GM18499 (cell line): ENCODE data around the gene ALKBH2.
"Not testable (repeated sequence)": the region's sequence is repeated elsewhere in the genome, so short reads cannot be mapped to it uniquely, and the experiment has no call there.

Experiments used
- ATAC-seq: cut with Tn5 transposase; IDR thresholded peaks from one replicate; pipeline ENCODE4 v1.9.1; 2021; ENCODE audit warnings: moderate number of reproducible peaks; ENCODE audit not compliant: insufficient read depth, unreplicated experiment

The ALKBH2 gene

GRCh38 chr12:109082751-109083150 is 10.5 kb downstream of the ALKBH2 start:
- no peak for ATAC-seq

GRCh38 chr12:109074866-109075265 is 18.4 kb downstream of the ALKBH2 start:
- no peak for ATAC-seq

GRCh38 chr12:109069307-109070271 is 23.7 kb downstream of the ALKBH2 start:
- ATAC-seq = no peak

- no peak for ATAC-seq
Observed at GRCh38 chr12:109065853-109066193, 27.4 kb downstream of the ALKBH2 start.

GRCh38 chr12:109065154-109065852 is 28.0 kb downstream of the ALKBH2 start:
- ATAC-seq = no peak

GRCh38 chr12:109064143-109064542 is 29.1 kb downstream of the ALKBH2 start:
- ATAC-seq = no peak

GRCh38 chr12:109058773-109059172 is 34.5 kb downstream of the ALKBH2 start:
- no peak for ATAC-seq

GRCh38 chr12:109057376-109057775 is 35.9 kb downstream of the ALKBH2 start:
- ATAC-seq = no peak

GRCh38 chr12:109056891-109057290 is 36.4 kb downstream of the ALKBH2 start:
- no peak for ATAC-seq

- no peak for ATAC-seq
Observed at GRCh38 chr12:109054520-109054919, 38.8 kb downstream of the ALKBH2 start.

GRCh38 chr12:109054124-109054513 is 39.2 kb downstream of the ALKBH2 start:
- ATAC-seq = not testable (repeated sequence)

GRCh38 chr12:109053382-109054123 is 39.7 kb downstream of the ALKBH2 start:
- no peak for ATAC-seq

GRCh38 chr12:109052414-109053323 is 40.6 kb downstream of the ALKBH2 start, which contains the start of gene USP30:
Gene USP30 (plus strand): TSS chr12:109052576. CDS start chr12:109052679, 103 bp downstream.
- ATAC-seq = peak; percentile 47

GRCh38 chr12:109052097-109052413 is 41.2 kb downstream of the ALKBH2 start:
- ATAC-seq = no peak

- ATAC-seq = not testable (repeated sequence)
Observed at GRCh38 chr12:109049794-109050193, 43.5 kb downstream of the ALKBH2 start.

GRCh38 chr12:109048706-109049105 is 44.6 kb downstream of the ALKBH2 start:
- not testable (repeated sequence) for ATAC-seq

GRCh38 chr12:109047081-109047805 is 46.0 kb downstream of the ALKBH2 start:
- ATAC-seq = no peak

- ATAC-seq = no peak
Observed at GRCh38 chr12:109044241-109044640, 49.0 kb downstream of the ALKBH2 start.
